ENCODE results near the gene CALM3. TPM values are rescaled to one million over a fixed set of nuclear protein-coding genes. Genes with fewer than 3 reads are reported as not detected.
A peak's percentile ranks its signal among the peaks of the same experiment; 100 is the strongest.

Gene CALM3
- total and polyA plus RNA-seq, 7 donors: 127 to 375 (median 183) TPM

- DNase-seq: no peak
- H3K27me3 ChIP-seq: no peaks in the 10 kb centered on the region
- no peaks in the 10 kb centered on the region for H3K36me3 ChIP-seq
- no peaks in the 10 kb centered on the region for H3K9me3 ChIP-seq
- no peaks in the 10 kb centered on the region for H3K4me1 ChIP-seq
- H3K27ac ChIP-seq: no peak overlapping the region
- WGBS, 2 donors: 69 to 80% methylated on average over 11 of the region's 11 CpGs
- TF ChIP-seq EP300 (IDR thresholded peaks at IDR 0.05) (no peak), POLR2AphosphoS5 (IDR thresholded peaks at IDR 0.05) (no peak), POLR2A (IDR thresholded peaks at IDR 0.05) (no peak), CTCF (IDR thresholded peaks at IDR 0.05) (no peak)
- intact Hi-C loops (cut with DNase I): no loop called here
- H3K4me3 ChIP-seq: no peak overlapping the region
Observed at GRCh38 chr19:46574533-46574932, 26.6 kb upstream of the CALM3 start.

- WGBS, 2 donors: 93 to 96% methylated on average over 4 of the region's 4 CpGs
- TF ChIP-seq POLR2A (IDR thresholded peaks at IDR 0.05): no peak
- no peak for TF ChIP-seq POLR2AphosphoS5 (IDR thresholded peaks at IDR 0.05)
- TF ChIP-seq CTCF (IDR thresholded peaks at IDR 0.05): no peak
- no peak for TF ChIP-seq EP300 (IDR thresholded peaks at IDR 0.05)
- intact Hi-C loops (cut with DNase I): no loop called here
Observed at GRCh38 chr19:46578450-46578849, 22.7 kb upstream of the CALM3 start.

GRCh38 chr19:46579361-46579879 lies 21.7 kb upstream of the CALM3 start:
- H3K27ac ChIP-seq: no peak overlapping the region
- no peak for DNase-seq
- WGBS, 2 donors: 45 to 47% methylated on average over 8 of the region's 8 CpGs
- TF ChIP-seq CTCF (IDR thresholded peaks at IDR 0.05): peak in 1 of 4 experiments; percentile 11
- TF ChIP-seq EP300 (IDR thresholded peaks at IDR 0.05): no peak
- no peaks in the 10 kb centered on the region for H3K36me3 ChIP-seq
- no peaks in the 10 kb centered on the region for H3K4me1 ChIP-seq
- intact Hi-C loops (cut with DNase I): no loop called here
- H3K9me3 ChIP-seq: no peaks in the 10 kb centered on the region
- H3K4me3 ChIP-seq: no peak overlapping the region
- no peaks in the 10 kb centered on the region for H3K27me3 ChIP-seq

More at GRCh38 chr19:46578450-46578849, 22.7 kb upstream of the CALM3 start:
- no peaks in the 10 kb centered on the region for H3K4me1 ChIP-seq
- no peak for DNase-seq
- H3K36me3 ChIP-seq: no peaks in the 10 kb centered on the region
- H3K4me3 ChIP-seq: no peak overlapping the region
- no peak overlapping the region for H3K27ac ChIP-seq
- H3K9me3 ChIP-seq: no peaks in the 10 kb centered on the region
- H3K27me3 ChIP-seq: no peaks in the 10 kb centered on the region

GRCh38 chr19:46580247-46580646 lies 20.9 kb upstream of the CALM3 start:
- Histone ChIP-seq H3K36me3 (no peaks in the 10 kb centered on the region), H3K27me3 (no peaks in the 10 kb centered on the region), H3K4me3 (no peak overlapping the region), H3K27ac (no peak overlapping the region), H3K4me1 (no peaks in the 10 kb centered on the region), H3K9me3 (no peaks in the 10 kb centered on the region)
- intact Hi-C loops (cut with DNase I): no loop called here
- WGBS, 2 donors: 81 to 82% methylated on average over 2 of the region's 2 CpGs
- no peak for DNase-seq
- no peak for TF ChIP-seq POLR2A (IDR thresholded peaks at IDR 0.05)
- no peak for TF ChIP-seq EP300 (IDR thresholded peaks at IDR 0.05)
- TF ChIP-seq CTCF (IDR thresholded peaks at IDR 0.05): no peak
- TF ChIP-seq POLR2AphosphoS5 (IDR thresholded peaks at IDR 0.05): no peak

GRCh38 chr19:46585539-46585938 lies 15.6 kb upstream of the CALM3 start:
- no peaks in the 10 kb centered on the region for H3K27me3 ChIP-seq
- H3K4me1 ChIP-seq: no peaks in the 10 kb centered on the region
- intact Hi-C loops (cut with DNase I): no loop called here
- no peak for DNase-seq
- H3K9me3 ChIP-seq: no peaks in the 10 kb centered on the region
- no peak for TF ChIP-seq EP300 (IDR thresholded peaks at IDR 0.05)
- TF ChIP-seq POLR2AphosphoS5 (IDR thresholded peaks at IDR 0.05): no peak
- TF ChIP-seq CTCF (IDR thresholded peaks at IDR 0.05): no peak
- no peak for TF ChIP-seq POLR2A (IDR thresholded peaks at IDR 0.05)
- 86 to 90% methylated on average over 1 of the region's 1 CpG for WGBS, 2 donors
- H3K27ac ChIP-seq: no peak overlapping the region
- H3K4me3 ChIP-seq: no peak overlapping the region
- no peaks in the 10 kb centered on the region for H3K36me3 ChIP-seq

All from sigmoid colon (tissue), 7 donors.